ENCODE data around the gene ZSCAN22. TPM values are rescaled to one million over a fixed set of nuclear protein-coding genes. Genes with fewer than 3 reads are reported as not detected.

Gene ZSCAN22
- total RNA-seq, 1 experiment from 2014 or later: 4.3 TPM

GRCh38 chr19:58353717-58354477 lies 27.1 kb downstream of the ZSCAN22 start:
- no peaks in the 10 kb centered on the region for H3K4me1 ChIP-seq
- H3K36me3 ChIP-seq (ENCODE audit: control insufficient read depth, insufficient read depth, low read length): no peaks in the 10 kb centered on the region
- Mint-ChIP-seq H3K9me3 (ENCODE audit: unreplicated experiment) (no peaks in the 10 kb centered on the region), H3K27ac (ENCODE audit: unreplicated experiment) (no peak overlapping the region), H3K27me3 (ENCODE audit: insufficient read depth, unreplicated experiment) (peaks cover 4% of the 10 kb centered on the region), H3K36me3 (ENCODE audit: insufficient read depth, unreplicated experiment) (no peaks in the 10 kb centered on the region), H3K4me3 (ENCODE audit: unreplicated experiment) (no peak overlapping the region), H3K4me1 (ENCODE audit: low read depth, unreplicated experiment) (no peaks in the 10 kb centered on the region)
- TF ChIP-seq CTCF (IDR thresholded peaks at IDR 0.05; ENCODE audit: insufficient read depth in 1 of 2, low read depth in 1 of 2, low read length in 1 of 2, severe bottlenecking in 1 of 2, unreplicated experiment in 1 of 2): no peak
- no peak overlapping the region for H3K4me3 ChIP-seq (ENCODE audit: low read depth, low read length)
- H3K9me3 ChIP-seq: no peaks in the 10 kb centered on the region
- no peak for DNase-seq
- CTCF ChIA-PET: no interaction called here
- POLR2A ChIA-PET: interaction anchor here (1.2 kb wide), 1 partner anchor 55 kb away, joined by 3 read pairs; the partner anchor contains the start of gene ZNF584
- no TSS peak for BruUV-seq (replicated peaks)
- no peaks in the 10 kb centered on the region for H3K27me3 ChIP-seq (replicated peaks; ENCODE audit: control insufficient read depth, insufficient read depth, low read length)
- intact Hi-C loops (cut with micrococcal nuclease; ENCODE audit: unreplicated experiment): no loop called here

- intact Hi-C loops (cut with micrococcal nuclease; ENCODE audit: unreplicated experiment): no loop called here
- POLR2A ChIA-PET: interaction anchor here (1.2 kb wide), 1 partner anchor 54 kb away, joined by 3 read pairs; the partner anchor contains the start of gene ZNF584
- H3K27ac Mint-ChIP-seq (ENCODE audit: unreplicated experiment): no peak overlapping the region
- no peaks in the 10 kb centered on the region for H3K9me3 Mint-ChIP-seq (ENCODE audit: unreplicated experiment)
- Histone ChIP-seq H3K36me3 (ENCODE audit: control insufficient read depth, insufficient read depth, low read length) (no peaks in the 10 kb centered on the region), H3K27me3 (replicated peaks; ENCODE audit: control insufficient read depth, insufficient read depth, low read length) (no peaks in the 10 kb centered on the region), H3K4me3 (ENCODE audit: low read depth, low read length) (no peak overlapping the region), H3K4me1 (no peaks in the 10 kb centered on the region), H3K9me3 (no peaks in the 10 kb centered on the region)
- no peaks in the 10 kb centered on the region for H3K4me1 Mint-ChIP-seq (ENCODE audit: low read depth, unreplicated experiment)
- no peak for DNase-seq
- CTCF ChIA-PET: no interaction called here
- no peaks in the 10 kb centered on the region for H3K36me3 Mint-ChIP-seq (ENCODE audit: insufficient read depth, unreplicated experiment)
- no TSS peak for BruUV-seq (replicated peaks)
- H3K4me3 Mint-ChIP-seq (ENCODE audit: unreplicated experiment): no peak overlapping the region
- no peak for TF ChIP-seq CTCF (IDR thresholded peaks at IDR 0.05; ENCODE audit: insufficient read depth in 1 of 2, low read depth in 1 of 2, low read length in 1 of 2, severe bottlenecking in 1 of 2, unreplicated experiment in 1 of 2)
- peaks cover 2% of the 10 kb centered on the region for H3K27me3 Mint-ChIP-seq (ENCODE audit: insufficient read depth, unreplicated experiment)
Measured at GRCh38 chr19:58354478-58355030, 27.8 kb downstream of the ZSCAN22 start.

- no peaks in the 10 kb centered on the region for H3K36me3 Mint-ChIP-seq (ENCODE audit: insufficient read depth, unreplicated experiment)
- Histone ChIP-seq H3K36me3 (ENCODE audit: control insufficient read depth, insufficient read depth, low read length) (no peaks in the 10 kb centered on the region), H3K9me3 (no peaks in the 10 kb centered on the region), H3K27me3 (replicated peaks; ENCODE audit: control insufficient read depth, insufficient read depth, low read length) (no peaks in the 10 kb centered on the region), H3K4me1 (no peaks in the 10 kb centered on the region), H3K4me3 (ENCODE audit: low read depth, low read length) (no peak overlapping the region)
- no peaks in the 10 kb centered on the region for H3K9me3 Mint-ChIP-seq (ENCODE audit: unreplicated experiment)
- no peak for TF ChIP-seq CTCF (IDR thresholded peaks at IDR 0.05; ENCODE audit: insufficient read depth in 1 of 2, low read depth in 1 of 2, low read length in 1 of 2, severe bottlenecking in 1 of 2, unreplicated experiment in 1 of 2)
- intact Hi-C loops (cut with micrococcal nuclease; ENCODE audit: unreplicated experiment): no loop called here
- BruUV-seq (replicated peaks): no TSS peak
- POLR2A ChIA-PET: interaction anchor here (1.2 kb wide), 1 partner anchor 53 kb away, joined by 3 read pairs; the partner anchor contains the start of gene ZNF584
- H3K27me3 Mint-ChIP-seq (ENCODE audit: insufficient read depth, unreplicated experiment): no peaks in the 10 kb centered on the region
- H3K27ac Mint-ChIP-seq (ENCODE audit: unreplicated experiment): no peak overlapping the region
- no peak for DNase-seq
- CTCF ChIA-PET: no interaction called here
- no peak overlapping the region for H3K4me3 Mint-ChIP-seq (ENCODE audit: unreplicated experiment)
- no peaks in the 10 kb centered on the region for H3K4me1 Mint-ChIP-seq (ENCODE audit: low read depth, unreplicated experiment)
Measured at GRCh38 chr19:58355215-58355796, 28.5 kb downstream of the ZSCAN22 start.

Data from Caco-2 (cell line).